HT-29 (cell line): Measurements from ENCODE around the gene LRRC28. TPM values are rescaled to one million over a fixed set of nuclear protein-coding genes. Genes with fewer than 3 reads are reported as not detected.
"Not testable (repeated sequence)": the region's sequence is repeated elsewhere in the genome, so short reads cannot be mapped to it uniquely, and the experiment has no call there.

Experiments
- DNase-seq: peaks from one replicate; pipeline ENCODE4 v3.0.0-alpha.2; 2015; ENCODE audit warnings: low spot score
- total RNA-seq: library from RNA; depleted of rRNA; stranded (reverse); fragments of >200 nt; shearing (Covaris generic); gene quantifications from 2 replicates; pipeline ENCODE4 v1.2.3, GENCODE V29; 2014

Gene LRRC28
- total RNA-seq, 1 experiment from 2014 or later = 10.9 TPM

DNA sequence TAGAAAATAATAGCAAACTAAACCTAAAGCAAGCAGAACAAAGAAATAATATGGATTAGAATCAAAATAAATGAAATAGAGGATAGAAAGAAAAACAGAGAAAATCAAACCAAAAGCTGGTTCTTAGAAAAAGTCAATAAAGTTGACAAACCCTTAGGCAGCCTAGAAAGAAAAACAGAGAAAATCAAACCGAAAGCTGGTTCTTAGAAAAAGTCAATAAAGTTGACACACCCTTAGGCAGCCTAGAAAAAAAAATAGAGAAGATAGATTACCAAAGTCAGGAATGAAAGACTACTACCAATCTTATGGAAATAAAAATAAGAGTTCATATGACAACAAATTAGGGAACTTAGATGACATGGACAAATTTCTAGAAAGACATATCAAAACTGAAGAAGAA is 142.4 kb downstream of the LRRC28 start:
- DNase-seq = no peak

DNA sequence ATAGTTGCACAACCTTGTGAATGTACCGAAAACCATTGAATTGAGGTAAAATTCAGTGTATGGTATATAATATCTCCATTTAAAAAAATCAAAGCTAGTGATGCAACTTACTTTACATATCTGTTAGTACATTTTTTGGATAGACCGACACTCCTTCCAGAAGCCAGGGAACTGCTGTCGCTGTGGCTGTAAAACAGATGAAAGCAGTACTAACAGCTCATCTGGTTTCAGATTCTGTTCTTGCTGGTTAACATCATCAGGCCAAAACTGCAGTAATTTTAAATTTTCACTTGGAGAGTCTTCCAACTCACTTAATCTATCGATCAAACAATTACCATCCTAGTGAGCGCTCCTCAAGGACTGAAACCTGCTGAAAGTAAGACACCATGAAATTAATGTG is 145.1 kb downstream of the LRRC28 start:
- DNase-seq = no peak

DNA sequence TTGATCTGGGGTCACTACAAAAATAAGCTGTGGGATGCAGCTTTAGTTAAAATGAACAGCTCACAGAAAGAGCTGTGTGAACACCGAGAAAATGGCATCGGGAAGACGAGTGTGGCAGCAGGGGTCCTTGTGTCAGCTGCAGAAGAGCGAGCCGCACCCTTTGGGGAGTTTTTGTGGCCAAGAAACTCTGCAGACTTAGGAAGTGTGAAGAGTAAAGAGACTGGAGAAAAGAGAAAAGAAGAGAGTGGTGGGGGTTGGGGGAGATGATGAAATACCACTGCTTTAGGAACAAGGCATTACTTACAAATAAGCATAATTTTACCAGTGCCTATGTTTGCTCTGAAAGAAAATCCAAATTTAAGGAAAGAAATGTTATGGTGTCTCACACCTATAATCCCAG is 147.8 kb downstream of the LRRC28 start:
- no peak for DNase-seq

DNA sequence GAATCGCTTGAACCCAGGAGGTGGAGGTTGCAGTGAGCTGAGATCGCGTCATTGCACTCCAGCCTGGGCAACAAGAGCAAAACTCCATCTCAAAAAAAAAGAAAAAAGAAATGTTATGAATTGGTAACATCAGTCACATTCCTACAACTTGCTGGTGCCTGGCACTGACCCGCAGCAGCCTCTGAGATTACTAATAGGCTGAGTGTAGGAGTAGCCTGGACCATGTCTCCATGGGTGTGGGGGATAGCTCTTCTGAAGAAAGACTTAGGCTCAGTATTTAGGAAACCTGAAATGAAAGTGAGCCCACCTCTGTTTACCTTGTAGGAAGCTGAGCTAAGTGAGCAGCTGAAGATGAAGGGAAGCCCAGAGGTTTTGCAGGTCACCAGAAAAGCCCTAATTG is 148.3 kb downstream of the LRRC28 start:
- no peak for DNase-seq

DNA sequence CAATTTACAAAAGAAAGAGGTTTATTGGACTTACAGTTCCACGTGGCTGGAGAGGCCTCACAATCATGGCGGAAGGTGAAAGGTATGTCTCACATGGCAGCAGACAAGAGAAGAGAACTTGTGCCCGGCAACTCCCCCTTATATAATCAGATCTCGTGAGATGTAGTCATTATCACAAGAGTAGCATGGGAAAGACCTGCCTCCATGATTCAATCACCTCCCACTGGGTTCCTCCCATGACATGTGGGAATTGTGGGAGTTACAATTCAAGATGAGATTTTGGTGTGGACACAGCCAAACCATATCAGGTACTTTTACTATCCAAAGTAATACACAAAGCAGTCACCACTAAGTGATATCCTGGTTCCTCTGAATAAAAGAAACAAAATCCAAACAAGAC is 149.9 kb downstream of the LRRC28 start:
- not testable (repeated sequence) for DNase-seq

DNA sequence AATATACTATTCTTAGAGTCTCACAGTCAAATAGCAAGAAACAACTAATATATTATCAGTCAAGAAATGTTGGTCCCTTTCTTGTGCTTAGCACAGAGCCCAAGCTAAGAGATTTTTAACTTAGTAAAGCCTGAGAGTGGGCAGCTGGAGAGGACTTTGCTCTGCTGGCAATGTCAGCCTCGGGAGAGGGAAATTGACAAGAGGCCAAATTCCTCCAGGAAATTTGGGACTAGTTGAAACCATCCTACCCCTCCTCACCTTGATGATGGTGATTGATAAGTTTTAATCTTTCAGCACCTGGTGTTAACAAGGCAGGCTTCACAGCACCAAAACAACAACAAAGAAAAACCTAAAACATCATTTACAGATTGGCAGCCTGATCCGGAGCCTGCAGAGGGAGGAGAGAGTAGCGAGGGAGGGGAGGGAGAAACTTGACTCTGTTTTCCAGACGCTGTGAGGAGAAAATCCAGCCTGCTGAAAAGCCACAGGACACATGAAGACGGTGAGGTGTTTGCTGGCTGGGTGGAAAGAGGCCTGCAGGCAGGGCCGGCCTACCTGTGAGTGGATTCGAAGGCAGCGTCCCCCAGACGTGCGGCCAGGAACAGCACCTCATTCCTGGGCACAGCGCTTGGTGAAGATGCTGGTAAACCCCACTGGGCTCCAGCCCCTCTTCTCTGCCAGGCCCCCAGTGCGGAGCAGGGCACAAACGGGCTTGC is 150.9 kb downstream of the LRRC28 start:
- no peak for DNase-seq

DNA sequence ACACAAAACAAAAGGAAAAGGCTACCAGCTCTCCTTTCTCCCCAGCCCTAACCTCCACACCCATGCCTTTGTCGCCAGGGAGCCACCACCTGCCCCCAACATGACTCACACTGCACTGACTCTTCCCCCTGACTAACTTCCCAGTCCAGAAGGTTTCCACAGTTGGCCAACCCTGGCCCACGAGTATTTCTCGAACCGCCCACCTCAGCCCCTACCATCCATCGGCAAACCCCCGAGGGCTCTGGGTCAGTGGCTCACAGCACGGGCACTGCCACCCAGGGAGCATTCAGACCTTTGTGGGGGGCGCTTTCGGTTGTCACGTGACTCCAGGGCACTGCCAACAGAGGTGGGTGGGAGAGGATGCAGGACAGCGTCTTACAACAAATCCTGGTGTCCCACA is 152.3 kb downstream of the LRRC28 start:
- DNase-seq = no peak

DNA sequence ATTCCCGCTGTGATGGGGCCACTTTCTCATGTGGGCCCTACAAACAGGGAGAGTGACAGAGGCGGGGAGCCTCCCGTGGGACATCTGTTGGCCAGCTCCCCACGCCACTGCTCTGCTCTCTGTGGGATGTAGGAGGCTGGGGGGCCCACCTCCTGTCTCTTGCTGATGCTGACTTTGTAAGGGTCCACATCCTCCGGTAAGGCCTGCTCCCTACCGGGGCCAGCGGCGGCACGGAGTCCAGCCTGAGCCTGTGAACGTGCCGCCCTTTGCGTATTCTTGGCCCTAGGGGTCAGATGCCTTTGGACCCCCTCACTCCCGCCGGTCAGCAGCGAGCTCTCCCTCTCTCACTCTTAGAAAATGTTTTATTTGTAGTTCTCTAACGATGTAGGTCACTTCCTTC is 153.2 kb downstream of the LRRC28 start:
- no peak for DNase-seq

DNA sequence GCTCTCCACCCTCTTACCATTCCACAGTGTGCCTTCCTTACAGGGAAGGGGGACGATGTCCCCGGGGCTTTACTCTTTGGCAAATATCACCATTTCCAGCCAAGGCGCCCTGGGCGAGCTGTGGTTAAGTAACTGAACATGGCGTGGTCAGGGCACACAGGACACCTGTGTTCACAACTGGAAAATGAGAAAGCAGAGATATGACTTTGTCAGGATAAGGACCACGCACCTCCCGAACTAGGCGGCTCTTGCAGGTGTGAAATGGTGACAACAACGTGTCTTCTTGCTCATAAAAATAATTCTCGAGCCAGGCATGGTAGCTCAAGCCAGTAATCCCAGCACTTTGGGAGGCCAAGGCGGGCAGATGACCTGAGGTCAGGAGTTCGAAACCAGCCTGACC is 154.8 kb downstream of the LRRC28 start:
- DNase-seq = no peak

DNA sequence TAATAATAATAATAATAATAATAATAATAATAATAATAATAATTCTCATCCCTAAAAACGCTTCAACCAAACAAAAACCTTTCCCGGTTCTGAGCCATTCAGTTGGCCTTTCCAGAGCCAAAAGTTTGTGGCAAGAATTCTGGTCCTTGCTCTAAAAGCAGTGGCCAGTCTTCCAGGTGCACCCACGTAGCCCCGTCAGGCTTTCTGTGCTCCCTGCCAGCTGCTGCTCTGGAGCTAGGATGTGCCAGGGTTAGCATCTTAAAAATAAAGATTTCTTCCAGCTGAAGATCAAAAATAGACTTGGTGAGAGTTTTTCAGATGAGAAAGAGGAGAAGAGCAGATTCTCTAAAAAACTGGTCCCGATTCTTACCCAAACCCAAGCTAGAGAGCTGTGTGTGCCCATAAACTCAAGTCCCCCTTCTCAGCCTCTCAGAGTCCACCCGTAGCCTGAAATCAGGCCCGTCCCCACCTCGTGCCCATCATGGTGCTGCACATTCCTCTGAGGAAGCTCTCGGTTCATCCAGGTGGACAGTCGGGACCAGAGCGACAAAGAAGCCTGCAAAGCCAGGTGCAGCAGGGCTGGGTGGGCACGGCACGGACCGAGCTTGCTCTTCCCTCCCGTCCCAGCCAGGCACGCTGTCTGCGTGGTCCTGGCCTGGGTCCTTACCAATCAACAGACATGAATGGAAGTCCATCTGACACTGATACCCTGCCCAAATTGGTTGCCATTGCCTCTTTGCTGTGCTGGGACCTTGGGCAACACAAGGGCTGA is 155.6 kb downstream of the LRRC28 start:
- DNase-seq = no peak

DNA sequence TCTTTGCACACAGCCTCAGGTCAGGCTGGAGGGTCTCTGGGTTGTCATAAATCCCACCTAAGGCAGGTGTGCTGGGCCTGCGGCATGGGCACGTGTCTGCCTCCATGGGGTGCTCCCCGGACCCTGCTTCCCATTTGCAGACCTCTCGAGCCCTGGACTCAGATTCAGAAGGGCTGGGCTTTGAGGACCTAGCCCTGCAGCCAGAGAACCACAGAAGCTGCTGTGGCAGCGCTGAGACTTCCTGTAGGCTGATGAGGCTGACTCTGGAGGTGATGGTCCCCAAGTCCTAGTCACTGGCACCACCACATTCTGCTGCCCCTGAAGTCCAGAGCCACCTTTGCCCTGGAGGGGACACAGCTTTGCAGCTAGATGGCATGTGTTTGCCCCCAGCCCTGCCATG is 156.4 kb downstream of the LRRC28 start:
- DNase-seq = no peak

DNA sequence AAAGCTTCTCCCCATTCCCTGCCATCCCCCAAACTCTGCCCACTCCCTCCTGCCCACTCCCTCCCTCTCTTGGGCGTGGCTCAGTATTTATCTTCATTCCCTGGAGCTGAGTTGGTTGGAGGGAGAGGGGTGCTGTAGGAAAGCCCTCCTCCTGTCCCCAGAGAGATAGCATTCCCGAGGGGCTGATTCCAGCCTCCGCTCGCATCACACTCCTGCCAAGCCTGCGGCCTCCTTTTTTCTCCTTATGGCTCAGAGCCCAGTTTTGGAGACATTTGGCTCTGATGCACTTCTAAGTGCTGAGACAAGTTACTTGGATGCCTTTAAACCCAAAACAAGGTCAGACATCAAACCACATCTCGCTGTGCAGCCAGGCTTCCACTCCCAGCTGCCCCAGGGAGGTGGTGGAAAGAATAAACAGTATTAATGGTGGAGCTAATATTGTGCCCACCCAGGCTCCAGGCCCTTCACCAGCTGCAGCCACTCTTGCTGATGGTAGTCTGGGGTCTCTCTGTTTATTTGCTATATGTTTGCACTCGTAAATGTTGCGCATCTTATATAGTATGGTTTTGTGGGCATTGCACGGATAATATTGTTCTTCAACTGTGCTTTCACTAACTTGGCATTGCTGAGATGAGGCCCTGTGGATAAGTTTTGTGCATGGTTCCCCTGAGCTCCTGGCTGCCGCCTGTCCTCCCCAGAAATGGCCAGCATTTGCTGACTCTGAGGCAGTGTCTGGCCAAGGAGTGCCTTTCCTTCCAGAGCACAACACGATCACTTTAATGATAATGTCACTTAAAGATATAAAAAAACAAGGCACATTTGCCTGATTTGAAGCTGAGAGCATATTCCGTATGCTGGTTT is 157.2 kb downstream of the LRRC28 start:
- no peak for DNase-seq

DNA sequence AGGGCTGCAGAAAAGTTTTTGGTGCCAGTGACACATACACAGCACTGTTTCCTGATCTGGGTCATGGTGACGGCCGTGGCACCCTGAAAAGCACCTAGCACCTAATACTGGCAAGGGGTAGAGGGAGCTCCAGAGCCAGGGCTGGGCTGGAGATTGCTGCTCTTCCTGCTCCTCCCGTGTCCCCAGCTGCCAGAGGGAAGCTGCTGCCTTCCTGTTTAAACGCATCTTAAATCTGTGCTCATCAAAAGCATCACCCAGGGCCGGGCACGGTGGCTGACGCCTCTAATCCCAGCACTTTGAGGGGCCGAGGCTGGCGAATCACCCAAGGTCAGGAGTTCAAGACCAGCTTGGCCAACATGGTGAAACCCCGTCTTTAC is 157.8 kb downstream of the LRRC28 start:
- DNase-seq = peak; percentile 85

DNA sequence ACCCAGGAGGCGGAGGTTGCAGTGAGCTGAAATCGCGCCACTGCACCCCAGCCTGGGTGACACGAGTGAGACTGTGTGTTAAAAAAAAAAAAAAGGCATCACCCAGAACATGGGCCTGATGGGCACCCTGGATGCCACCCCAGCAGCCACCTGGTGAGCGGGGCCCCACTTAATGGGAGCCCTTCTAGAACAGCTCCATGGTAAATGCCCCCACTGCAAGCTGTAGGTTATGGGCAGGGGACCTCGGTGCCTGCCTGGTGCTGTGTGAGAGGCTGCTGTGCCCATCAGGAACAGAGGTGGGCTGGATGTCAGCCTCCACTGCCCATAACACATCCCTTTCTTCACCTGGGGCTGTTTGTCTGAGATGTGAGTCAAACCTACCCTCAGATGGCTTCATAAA is 158.3 kb downstream of the LRRC28 start:
- DNase-seq = no peak

DNA sequence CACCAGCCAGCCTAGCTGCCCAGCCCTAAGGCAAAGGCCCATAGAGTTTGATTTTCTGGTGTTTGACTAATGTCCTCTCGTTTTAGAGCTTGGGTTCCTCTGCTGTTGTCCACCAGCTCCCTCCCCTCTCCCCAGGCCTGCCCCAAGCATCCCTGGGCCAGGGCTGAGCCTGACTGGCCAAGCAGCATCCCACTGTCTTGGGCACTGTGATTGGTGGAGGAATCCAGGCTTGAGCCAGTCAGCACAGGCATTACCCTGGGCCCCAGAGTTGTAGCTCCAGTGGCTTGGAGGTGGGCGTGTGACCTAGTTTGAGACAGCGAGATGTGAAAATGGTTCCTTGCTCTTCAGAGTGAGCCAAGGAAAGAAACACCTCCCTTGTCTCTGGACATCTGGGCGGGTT is 159.2 kb downstream of the LRRC28 start:
- no peak for DNase-seq

DNA sequence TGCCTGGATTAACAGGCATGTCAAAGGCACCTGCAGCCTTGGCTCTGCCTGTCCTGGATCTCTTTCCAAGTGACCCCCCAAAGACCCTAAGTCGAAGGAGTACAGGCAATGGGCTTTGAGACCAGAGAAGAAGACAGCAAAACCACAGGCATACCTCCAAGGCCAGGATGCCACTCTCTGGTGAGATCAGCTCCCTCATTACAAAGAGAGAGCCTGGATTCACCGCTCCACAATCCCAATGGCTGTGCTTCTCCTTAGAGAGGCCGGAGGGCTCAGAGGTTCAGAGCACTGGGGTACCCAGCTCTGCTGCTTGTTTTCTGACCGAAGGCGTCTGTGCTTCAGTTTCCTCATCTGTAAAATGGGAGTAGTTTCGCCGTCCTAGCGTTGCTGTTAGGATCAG is 160.0 kb downstream of the LRRC28 start:
- no peak for DNase-seq

DNA sequence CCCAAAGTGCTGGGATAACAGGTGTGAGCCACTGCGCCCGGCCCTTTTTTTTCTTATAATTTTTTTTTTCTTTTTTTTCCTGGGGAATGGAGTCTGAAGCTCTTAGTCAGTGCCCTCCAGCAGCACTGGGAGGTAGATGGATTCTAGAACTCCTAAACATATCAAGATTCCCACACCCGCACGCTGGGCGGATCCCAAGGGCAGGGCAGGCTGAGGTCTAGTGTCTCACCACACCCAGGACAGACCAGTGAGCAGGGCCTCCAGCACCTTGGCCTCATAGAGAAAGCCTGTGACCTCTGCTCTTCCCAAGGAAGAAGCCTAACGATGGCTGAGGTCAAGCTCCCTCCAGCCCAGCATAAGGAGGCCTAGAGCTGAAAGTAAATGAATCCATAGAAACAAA is 160.8 kb downstream of the LRRC28 start:
- DNase-seq = no peak

DNA sequence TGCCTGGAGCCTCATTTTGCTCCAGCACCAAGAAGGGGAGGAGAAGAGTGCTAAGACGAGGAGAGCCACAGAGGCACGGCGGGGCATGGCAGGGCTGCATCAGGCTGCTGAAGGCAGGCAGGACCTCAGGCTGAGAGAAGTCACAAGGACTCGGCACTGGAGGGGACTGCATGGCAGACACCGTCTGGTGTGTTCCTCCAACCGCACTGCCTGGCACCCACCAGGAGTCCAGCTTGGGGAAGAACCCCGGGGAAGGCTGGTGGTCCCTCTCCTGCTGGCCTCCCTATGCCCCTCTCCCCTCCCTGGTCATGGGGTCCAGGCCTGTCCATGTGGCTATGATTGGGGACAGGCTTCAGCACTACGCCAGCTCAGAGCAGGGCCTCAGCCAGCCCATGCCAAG is 161.3 kb downstream of the LRRC28 start:
- no peak for DNase-seq

DNA sequence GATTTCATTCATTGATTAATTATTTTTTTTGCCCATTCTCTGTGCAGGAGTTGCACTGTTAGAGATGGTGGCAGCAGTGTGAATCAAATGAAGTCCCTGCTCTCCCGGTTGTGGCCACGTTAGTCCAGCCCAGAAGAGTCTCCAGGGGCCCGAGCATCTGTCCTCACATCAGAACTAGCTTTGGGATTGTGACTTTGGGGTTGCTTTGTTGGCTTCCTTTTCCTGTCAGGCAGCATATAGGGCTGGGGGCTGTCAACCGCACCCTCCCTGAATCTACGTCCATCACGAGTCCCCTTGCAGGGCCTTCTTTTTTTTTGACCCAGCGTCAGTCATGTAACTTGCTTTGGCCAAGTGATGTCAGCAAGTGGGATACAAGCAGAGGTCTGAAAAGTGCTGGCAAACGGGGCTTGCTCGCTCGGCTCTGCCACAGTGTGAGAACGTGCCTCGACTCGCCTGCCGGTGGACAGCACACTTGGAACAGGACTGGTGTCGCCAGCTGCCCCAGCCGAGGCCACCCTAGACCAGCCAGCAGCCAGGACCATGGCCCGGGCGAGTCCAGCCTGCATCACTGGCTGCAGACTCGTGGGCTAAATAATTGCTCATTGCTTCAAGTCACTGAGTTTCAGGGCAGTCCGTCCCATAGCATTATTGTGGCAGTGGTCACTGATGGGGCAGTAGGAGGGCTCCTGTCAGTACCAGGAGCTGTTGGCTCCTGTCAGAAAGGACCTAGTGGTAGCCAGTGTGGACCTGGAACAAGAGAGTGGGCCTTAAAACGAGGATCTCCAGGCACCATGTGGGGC is 162.9 kb downstream of the LRRC28 start:
- no peak for DNase-seq

DNA sequence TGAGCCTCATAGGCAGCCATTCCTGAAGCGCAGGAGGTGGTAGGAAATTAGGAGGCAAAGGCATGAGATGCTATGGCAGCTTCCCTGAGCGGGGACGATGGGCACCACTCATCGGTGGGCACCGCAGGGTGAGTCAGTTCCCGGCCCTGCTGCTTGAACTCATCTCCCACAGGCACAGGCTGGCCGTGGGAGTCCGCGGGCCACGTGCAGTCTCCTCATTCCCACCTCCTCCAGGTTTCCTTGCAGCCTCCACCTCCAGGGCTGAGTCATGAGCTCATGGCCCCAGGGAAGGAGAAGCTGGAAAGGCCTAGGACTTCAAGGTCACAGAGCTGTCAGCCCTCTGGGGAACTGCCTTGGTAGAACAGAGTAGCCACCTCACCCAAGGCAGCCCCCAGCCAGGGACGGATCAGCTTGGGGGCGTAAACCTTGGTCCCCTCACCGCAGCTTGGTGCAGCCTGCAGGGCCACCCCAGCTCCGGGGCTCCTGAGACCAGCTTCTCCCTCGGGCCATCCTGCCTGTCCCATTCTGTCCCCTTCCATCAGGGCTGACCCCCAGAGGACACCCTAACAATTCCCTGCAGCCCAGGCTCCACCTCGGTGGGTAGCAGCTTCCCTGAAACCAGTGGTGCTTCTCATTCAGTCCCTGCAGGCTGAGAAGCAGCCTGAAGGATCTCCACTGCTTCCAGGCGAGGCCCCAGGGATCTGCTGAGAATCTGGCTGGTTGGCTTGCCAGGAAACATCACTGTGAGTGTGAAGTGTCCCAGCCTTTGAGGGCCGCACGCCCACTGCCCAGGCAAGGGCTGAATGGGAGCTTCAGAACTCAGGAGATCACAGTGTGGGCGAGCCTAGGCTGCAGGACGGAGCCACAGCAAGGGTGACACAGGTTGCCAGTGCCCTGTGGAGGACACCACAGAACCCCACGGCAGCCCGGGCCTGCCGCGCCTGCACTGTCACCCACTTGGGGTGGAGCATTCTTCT is 163.8 kb downstream of the LRRC28 start:
- DNase-seq = no peak
